Measurements from ENCODE around the gene MOB4. TPM values are rescaled to one million over a fixed set of nuclear protein-coding genes. Genes with fewer than 3 reads are reported as not detected.

The MOB4 gene
- total RNA-seq: 83.0 TPM

GRCh38 chr2:197515739-197516392, at the start of gene MOB4:
TSS of gene MOB4 (plus strand) at chr2:197516066. CDS start at chr2:197516087, 21 bp downstream.

DNA sequence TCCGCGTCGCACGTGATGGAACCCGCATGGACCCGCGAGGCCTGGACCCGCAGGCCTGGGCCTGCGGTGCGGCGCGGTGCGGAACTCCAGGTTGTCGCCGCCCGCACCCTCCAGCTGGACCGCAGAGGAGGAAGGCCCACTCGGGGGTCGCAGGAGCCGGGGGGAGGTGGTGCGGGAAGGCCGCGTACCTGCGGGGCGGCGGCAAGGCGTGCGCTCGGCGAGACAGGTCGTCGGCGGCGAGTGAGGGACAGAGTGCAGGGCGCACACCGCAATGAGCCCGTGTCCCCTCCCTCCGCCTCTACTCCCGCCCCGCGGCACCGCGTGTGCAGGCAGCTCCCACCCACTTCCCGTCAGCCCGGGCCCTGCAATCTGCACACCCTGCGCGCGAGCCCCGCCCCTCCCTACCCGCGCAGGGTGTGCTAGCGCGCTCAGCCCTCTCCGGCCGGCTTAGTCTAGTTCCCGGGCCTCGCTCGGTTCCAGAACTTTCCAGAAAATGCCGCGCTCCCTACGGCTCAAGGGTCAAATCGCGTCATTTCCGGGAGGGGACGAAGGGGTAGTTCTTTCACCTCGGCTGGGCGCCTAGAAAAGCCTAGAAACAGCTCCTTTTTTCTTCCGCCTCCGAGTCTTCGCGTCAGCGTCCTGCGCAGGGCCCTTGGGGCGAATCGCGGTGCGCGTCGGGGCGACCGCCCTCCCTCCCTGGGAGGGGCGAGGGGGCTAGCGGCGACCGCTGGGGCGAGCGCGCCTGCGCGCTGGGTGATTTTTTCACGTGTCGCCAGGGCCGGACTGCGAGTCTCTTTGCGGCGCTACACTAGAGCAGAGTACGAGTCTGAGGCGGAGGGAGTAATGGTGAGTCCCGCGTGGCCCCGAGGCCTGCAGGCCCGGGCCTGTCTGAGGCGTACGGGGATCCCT, 16.0 kb upstream of the MOB4 start, which contains the start of the genes HSPD1 and HSPE1:
TSS of gene HSPD1 (minus strand) at position 247 of the 909 bp plus-strand sequence. CDS start 992 bp downstream, outside the sequence.
TSS of gene HSPE1 (plus strand) at position 786 of the 909 bp plus-strand sequence. CDS start at position 844, 58 bp downstream.

Small RNA genes within 50 kb of the gene (small RNA-seq; reads per million reads assigned to genes)
- not detected for gene AC020550.1

Other genes starting within 250 kb of the MOB4 start
- gene ANKRD44, start 205.3 kb upstream of the MOB4 start, total RNA-seq: 78.2 TPM
- gene SF3B1, start 81.0 kb upstream of the MOB4 start, total RNA-seq: 227 TPM
- gene COQ10B, start 62.5 kb upstream of the MOB4 start, total RNA-seq: 40.1 TPM
- 210 TPM for gene HSPD1, start 16.2 kb upstream of the MOB4 start, total RNA-seq
- gene HSPE1, start 15.7 kb upstream of the MOB4 start, total RNA-seq: 93.7 TPM
- 52.6 TPM for gene RFTN2, start 159.5 kb downstream of the MOB4 start, total RNA-seq
- gene MARS2, start 189.3 kb downstream of the MOB4 start, total RNA-seq: 9.9 TPM